ENCODE data around the gene PDZD7. TPM values are rescaled to one million over a fixed set of nuclear protein-coding genes. Genes with fewer than 3 reads are reported as not detected.

Gene PDZD7
- total RNA-seq, 2 donors from 2014 or later, result 0.80 to 1.3 TPM

- Mint-ChIP-seq H3K36me3 (no peaks in the 10 kb centered on the region), H3K27ac (peak overlapping the region; percentile 83 to 86), H3K9me3 (no peaks in the 10 kb centered on the region)
- ATAC-seq (peak; percentile 60 to 75), DNase-seq (ENCODE audit: low spot score in 2 of 2) (peak; percentile 49 to 78)
Measured at GRCh38 chr10:101032637-101033224, 1.8 kb upstream of the PDZD7 start.

GRCh38 chr10:101031796-101032636, 1.1 kb upstream of the PDZD7 start:
- Mint-ChIP-seq H3K27ac (peak overlapping the region; percentile 85 to 86), H3K9me3 (no peaks in the 10 kb centered on the region), H3K36me3 (no peaks in the 10 kb centered on the region)
- peak; percentile 65 to 66 for DNase-seq (ENCODE audit: low spot score in 2 of 2)
- ATAC-seq, result peak; percentile 42 to 56

- DNase-seq (ENCODE audit: low spot score in 2 of 2) (no peak), ATAC-seq (no peak)
- peak overlapping the region in 1 of 2 donors; percentile 86 for H3K27ac Mint-ChIP-seq
- no peaks in the 10 kb centered on the region for H3K9me3 Mint-ChIP-seq
- no peaks in the 10 kb centered on the region for H3K36me3 Mint-ChIP-seq
Measured at GRCh38 chr10:101030496-101031127, 317 bp downstream of the PDZD7 start.

- no peak overlapping the region for H3K27ac Mint-ChIP-seq
- no peaks in the 10 kb centered on the region for H3K36me3 Mint-ChIP-seq
- DNase-seq (ENCODE audit: low spot score in 2 of 2), result no peak
- no peaks in the 10 kb centered on the region for H3K9me3 Mint-ChIP-seq
- no peak for ATAC-seq
Measured at GRCh38 chr10:101029520-101030295, 1.2 kb downstream of the PDZD7 start.

- Mint-ChIP-seq H3K27ac (no peak overlapping the region), H3K9me3 (no peaks in the 10 kb centered on the region), H3K36me3 (no peaks in the 10 kb centered on the region)
- no peak for ATAC-seq
- no peak for DNase-seq (ENCODE audit: low spot score in 2 of 2)
Measured at GRCh38 chr10:101028446-101029337, 2.2 kb downstream of the PDZD7 start.

- Mint-ChIP-seq H3K27ac (no peak overlapping the region), H3K36me3 (no peaks in the 10 kb centered on the region), H3K9me3 (no peaks in the 10 kb centered on the region)
- no peak for DNase-seq (ENCODE audit: low spot score in 2 of 2)
- ATAC-seq, result no peak
Measured at GRCh38 chr10:101027106-101027720, 3.7 kb downstream of the PDZD7 start.

- peak overlapping the region in 1 of 2 donors; percentile 50 for H3K27ac Mint-ChIP-seq
- ATAC-seq (no peak), DNase-seq (ENCODE audit: low spot score in 2 of 2) (no peak)
- no peaks in the 10 kb centered on the region for H3K9me3 Mint-ChIP-seq
- no peaks in the 10 kb centered on the region for H3K36me3 Mint-ChIP-seq
Measured at GRCh38 chr10:101022967-101023705, 7.8 kb downstream of the PDZD7 start.

- no peaks in the 10 kb centered on the region for H3K9me3 Mint-ChIP-seq
- DNase-seq (ENCODE audit: low spot score in 2 of 2), result no peak
- ATAC-seq, result no peak
- H3K36me3 Mint-ChIP-seq, result no peaks in the 10 kb centered on the region
- H3K27ac Mint-ChIP-seq, result no peak overlapping the region
Measured at GRCh38 chr10:101021692-101022251, 9.2 kb downstream of the PDZD7 start.

- Mint-ChIP-seq H3K9me3 (no peaks in the 10 kb centered on the region), H3K27ac (no peak overlapping the region), H3K36me3 (no peaks in the 10 kb centered on the region)
- DNase-seq (ENCODE audit: low spot score in 2 of 2) (no peak), ATAC-seq (no peak)
Measured at GRCh38 chr10:101021239-101021638, 9.7 kb downstream of the PDZD7 start.

- H3K9me3 Mint-ChIP-seq, result no peaks in the 10 kb centered on the region
- H3K27ac Mint-ChIP-seq, result no peak overlapping the region
- H3K36me3 Mint-ChIP-seq, result no peaks in the 10 kb centered on the region
- ATAC-seq (no peak), DNase-seq (ENCODE audit: low spot score in 2 of 2) (no peak)
Measured at GRCh38 chr10:101020427-101021075, 10.4 kb downstream of the PDZD7 start.

- ATAC-seq, result no peak
- Mint-ChIP-seq H3K36me3 (no peaks in the 10 kb centered on the region), H3K27ac (no peak overlapping the region), H3K9me3 (no peaks in the 10 kb centered on the region)
- no peak for DNase-seq (ENCODE audit: low spot score in 2 of 2)
Measured at GRCh38 chr10:101019440-101019703, 11.6 kb downstream of the PDZD7 start.

- DNase-seq (ENCODE audit: low spot score in 2 of 2), result peak; percentile 71 to 93
- no peaks in the 10 kb centered on the region for H3K36me3 Mint-ChIP-seq
- H3K27ac Mint-ChIP-seq, result no peak overlapping the region
- no peaks in the 10 kb centered on the region for H3K9me3 Mint-ChIP-seq
- ATAC-seq, result peak; percentile 81 to 82
Measured at GRCh38 chr10:101018600-101019439, 12.1 kb downstream of the PDZD7 start.

GRCh38 chr10:101018118-101018599, 12.8 kb downstream of the PDZD7 start:
- Mint-ChIP-seq H3K36me3 (no peaks in the 10 kb centered on the region), H3K27ac (no peak overlapping the region), H3K9me3 (no peaks in the 10 kb centered on the region)
- DNase-seq (ENCODE audit: low spot score in 2 of 2) (no peak), ATAC-seq (no peak)

GRCh38 chr10:101016814-101017213, 14.1 kb downstream of the PDZD7 start:
- H3K27ac Mint-ChIP-seq, result no peak overlapping the region
- no peaks in the 10 kb centered on the region for H3K9me3 Mint-ChIP-seq
- ATAC-seq, result no peak
- H3K36me3 Mint-ChIP-seq, result no peaks in the 10 kb centered on the region
- DNase-seq (ENCODE audit: low spot score in 2 of 2), result no peak
